Tibial artery (tissue), 4 donors: Measurements from ENCODE around the gene PAM.

Experiments used
- DNase-seq, 2 donors: peaks; one replicate each; pipeline ENCODE4 v3.0.0-alpha.2; 2019
- H3K27ac ChIP-seq, 2 donors: fragments of 200-600 bp; sonication (generic) in 1 of 2; 1 replicate in 1 of 2; 2 replicates in 1 of 2; pipeline ENCODE4 v1.5.1; 2018 to 2019; ENCODE audit warnings: mild to moderate bottlenecking in 1 of 2
- H3K27me3 ChIP-seq, 2 donors: fragments of 200-600 bp; sonication (generic) in 1 of 2; one replicate each; pipeline versions ENCODE4 v1.5.1 to v1.6.0; 2016 to 2019
- H3K36me3 ChIP-seq, 3 donors: fragments of 200-600 bp; sonication (generic) in 2 of 3; one replicate each; pipeline ENCODE4 v1.5.1; 2016 to 2019; ENCODE audit warnings: mild to moderate bottlenecking in 2 of 3
- H3K4me1 ChIP-seq, 4 donors: fragments of 200-600 bp; sonication (generic) in 2 of 4; 1 replicate in 3 of 4; 2 replicates in 1 of 4; pipeline ENCODE4 v1.5.1; 2016 to 2019
- H3K4me3 ChIP-seq, 2 donors: fragments of 200-600 bp; sonication (generic) in 1 of 2; 1 replicate in 1 of 2; 2 replicates in 1 of 2; pipeline ENCODE4 v1.5.1; 2018 to 2019; ENCODE audit warnings: mild to moderate bottlenecking in 2 of 2
- H3K9me3 ChIP-seq, 3 donors: fragments of 200-600 bp; sonication (generic) in 1 of 3; one replicate each; pipeline ENCODE4 v1.5.1; 2016 to 2019
- intact Hi-C: fragments of 100-400 bp; cut with DNase I; formaldehyde crosslinking; loops from one replicate; pipeline ENCODE4 v1.15.0; 2023; ENCODE audit warnings: low total_unique reads
- TF ChIP-seq, protein P1 (sequence below), 2 experiments: fragments of 200-600 bp in 1 of 2; fragments of 450-650 bp in 1 of 2; IDR thresholded peaks; one replicate each; pipeline ENCODE4 v1.5.1; 2017 to 2019; ENCODE audit warnings: antibody characterized with exemption in 2 of 2, mild to moderate bottlenecking in 1 of 2, moderate library complexity in 1 of 2

PAM gene

DNA sequence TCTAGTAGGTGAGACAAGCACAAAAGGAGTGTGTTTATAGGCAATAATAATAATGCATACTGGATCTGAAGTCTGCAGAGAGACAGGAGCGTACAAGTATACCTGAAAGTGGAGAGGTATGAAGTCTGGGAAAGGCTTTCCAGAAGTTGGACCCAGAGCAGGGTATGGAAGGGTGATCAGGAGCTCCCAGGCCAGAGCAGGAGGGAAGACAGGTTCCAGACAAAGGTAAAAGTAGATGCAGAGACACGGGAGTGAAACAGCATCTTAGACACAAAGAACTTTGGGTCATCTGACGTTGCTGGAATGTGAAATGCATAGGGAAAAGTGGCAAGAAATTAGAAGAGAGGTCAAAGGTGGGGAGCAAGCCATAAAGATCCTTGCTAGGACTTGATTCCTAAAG, 175.1 kb downstream of the PAM start:
- no peak for DNase-seq
- Histone ChIP-seq H3K36me3 (peaks cover 13 to 28% (median 23%) of the 10 kb centered on the region in 3 donors), H3K27me3 (no peaks in the 10 kb centered on the region), H3K4me1 (peaks cover 0 to 19% (median 3%) of the 10 kb centered on the region in 4 donors), H3K4me3 (no peak overlapping the region), H3K27ac (peak overlapping the region; percentile 55 to 71), H3K9me3 (no peaks in the 10 kb centered on the region)
- intact Hi-C loops = no loop called here
- TF ChIP-seq, protein P1, sequence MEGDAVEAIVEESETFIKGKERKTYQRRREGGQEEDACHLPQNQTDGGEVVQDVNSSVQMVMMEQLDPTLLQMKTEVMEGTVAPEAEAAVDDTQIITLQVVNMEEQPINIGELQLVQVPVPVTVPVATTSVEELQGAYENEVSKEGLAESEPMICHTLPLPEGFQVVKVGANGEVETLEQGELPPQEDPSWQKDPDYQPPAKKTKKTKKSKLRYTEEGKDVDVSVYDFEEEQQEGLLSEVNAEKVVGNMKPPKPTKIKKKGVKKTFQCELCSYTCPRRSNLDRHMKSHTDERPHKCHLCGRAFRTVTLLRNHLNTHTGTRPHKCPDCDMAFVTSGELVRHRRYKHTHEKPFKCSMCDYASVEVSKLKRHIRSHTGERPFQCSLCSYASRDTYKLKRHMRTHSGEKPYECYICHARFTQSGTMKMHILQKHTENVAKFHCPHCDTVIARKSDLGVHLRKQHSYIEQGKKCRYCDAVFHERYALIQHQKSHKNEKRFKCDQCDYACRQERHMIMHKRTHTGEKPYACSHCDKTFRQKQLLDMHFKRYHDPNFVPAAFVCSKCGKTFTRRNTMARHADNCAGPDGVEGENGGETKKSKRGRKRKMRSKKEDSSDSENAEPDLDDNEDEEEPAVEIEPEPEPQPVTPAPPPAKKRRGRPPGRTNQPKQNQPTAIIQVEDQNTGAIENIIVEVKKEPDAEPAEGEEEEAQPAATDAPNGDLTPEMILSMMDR (IDR thresholded peaks at IDR 0.05) = no peak

DNA sequence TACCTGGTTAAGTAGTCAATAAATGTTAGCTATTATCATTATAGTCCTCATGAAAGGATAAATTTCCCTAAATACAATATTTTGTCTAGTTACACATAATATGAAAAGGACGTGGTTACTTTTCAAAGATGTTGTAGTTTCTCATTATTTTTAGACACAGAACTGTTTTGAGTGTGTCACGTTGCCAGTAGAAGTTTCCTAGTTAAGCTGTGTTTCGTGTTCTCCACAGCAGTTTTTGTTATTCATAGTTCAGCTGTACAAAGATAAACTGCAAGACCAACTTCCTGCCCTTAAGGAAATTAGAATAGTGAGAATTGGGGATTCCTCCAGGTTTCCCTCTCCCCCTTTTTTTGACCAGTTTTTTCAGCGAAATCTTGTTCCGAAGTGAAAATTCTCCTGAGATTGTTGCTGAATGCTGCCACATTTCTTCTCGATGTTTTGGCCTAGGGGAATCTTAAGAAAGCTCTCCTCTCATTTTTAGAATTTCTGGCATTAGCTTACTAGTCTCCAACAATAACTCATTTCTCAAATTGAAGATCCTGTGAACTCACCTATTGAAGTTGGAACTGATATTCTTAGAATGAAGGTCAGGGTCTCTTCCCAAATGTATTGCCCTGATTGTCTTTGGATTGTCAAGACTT, 176.1 kb downstream of the PAM start:
- TF ChIP-seq, protein P1 (IDR thresholded peaks at IDR 0.05) = no peak
- Histone ChIP-seq H3K27me3 (no peaks in the 10 kb centered on the region), H3K27ac (peak overlapping the region; percentile 55 to 71), H3K4me1 (peaks cover 0 to 19% (median 3%) of the 10 kb centered on the region in 4 donors), H3K9me3 (no peaks in the 10 kb centered on the region), H3K36me3 (peaks cover 11 to 28% (median 19%) of the 10 kb centered on the region in 3 donors), H3K4me3 (peak overlapping the region in 1 of 2 donors; percentile 20)
- DNase-seq = no peak
- intact Hi-C loops = no loop called here

DNA sequence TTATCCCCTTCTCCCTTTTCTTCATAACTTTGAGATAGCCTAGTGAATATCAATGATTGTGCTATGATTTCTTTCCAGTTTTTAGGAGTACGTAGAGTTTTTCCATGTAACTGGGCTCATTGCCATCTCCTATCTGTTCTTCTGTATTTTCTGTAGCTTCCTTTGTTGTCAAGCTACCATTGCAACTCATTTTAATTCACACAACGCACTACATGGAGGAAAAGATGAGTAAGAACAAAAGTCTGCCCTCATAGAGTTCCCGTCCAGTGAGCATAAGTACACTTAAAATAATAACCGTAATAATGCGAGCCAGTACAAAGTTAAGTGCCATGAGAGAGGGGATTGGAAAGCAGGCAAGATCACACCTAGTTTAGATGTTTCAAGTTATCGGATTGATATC, 177.7 kb downstream of the PAM start:
- Histone ChIP-seq H3K36me3 (peaks cover 0 to 17% (median 8%) of the 10 kb centered on the region in 3 donors), H3K4me3 (no peak overlapping the region), H3K9me3 (no peaks in the 10 kb centered on the region), H3K27ac (no peak overlapping the region), H3K4me1 (peaks cover 0 to 19% (median 3%) of the 10 kb centered on the region in 4 donors), H3K27me3 (no peaks in the 10 kb centered on the region)
- no peak for DNase-seq
- intact Hi-C loops = no loop called here
- TF ChIP-seq, protein P1 (IDR thresholded peaks at IDR 0.05) = no peak

DNA sequence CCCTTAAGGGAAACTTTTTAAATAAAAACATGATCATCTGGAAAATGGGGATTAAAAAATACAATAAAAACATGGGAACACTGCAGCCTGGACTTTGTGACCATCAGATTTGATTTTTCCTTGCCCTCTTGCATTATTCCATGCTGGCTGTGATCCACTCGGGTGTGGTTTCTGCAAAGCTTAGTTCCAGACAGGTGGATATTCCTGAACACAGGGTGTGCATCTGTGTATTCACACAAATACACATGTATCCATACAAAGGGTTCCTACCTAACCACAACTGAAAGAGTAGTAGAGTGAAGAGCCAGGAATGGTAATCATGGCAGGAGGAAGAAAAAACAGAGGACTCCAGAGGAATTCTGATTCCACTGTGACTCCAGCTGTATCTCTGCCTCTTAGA, 178.2 kb downstream of the PAM start:
- H3K36me3 ChIP-seq = peaks cover 0 to 13% (median 8%) of the 10 kb centered on the region in 3 donors

DNA sequence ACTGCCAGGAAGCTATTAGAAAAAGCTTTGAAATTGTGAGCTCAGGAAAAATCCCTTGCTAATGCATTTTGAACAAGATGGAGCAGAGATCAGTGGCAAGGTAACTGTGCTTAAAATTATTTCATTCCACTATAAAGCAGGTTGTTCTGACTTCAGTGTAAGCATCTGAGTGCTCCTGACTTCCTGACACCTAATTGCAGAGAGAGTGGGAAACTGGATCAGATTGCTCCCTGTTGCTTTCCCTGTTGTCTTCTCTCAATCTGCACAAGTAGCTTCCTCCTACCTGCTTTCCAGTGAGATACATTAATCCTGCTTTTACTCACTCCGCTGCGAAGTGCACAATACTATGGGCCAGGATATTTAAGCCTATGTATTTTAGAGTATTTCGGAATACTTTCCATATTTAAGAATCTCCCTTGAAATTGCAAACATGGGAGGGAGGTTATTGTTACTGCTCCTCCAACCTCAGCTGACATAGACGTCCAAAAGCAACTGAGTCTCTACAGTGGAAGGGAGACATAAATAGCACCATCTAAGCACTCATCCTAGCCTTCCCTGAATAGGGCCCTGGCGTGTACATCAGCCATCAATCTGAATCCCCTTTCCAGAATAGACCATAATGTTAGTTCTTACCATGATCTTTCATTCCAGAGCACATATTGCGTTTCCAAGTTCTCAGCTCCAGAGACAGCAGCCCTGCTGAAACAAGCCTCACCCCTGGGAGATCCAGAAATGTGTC, 178.8 kb downstream of the PAM start:
- Histone ChIP-seq H3K27me3 (no peaks in the 10 kb centered on the region), H3K36me3 (peaks cover 0 to 13% (median 8%) of the 10 kb centered on the region in 3 donors), H3K27ac (no peak overlapping the region), H3K4me3 (no peak overlapping the region), H3K4me1 (peaks cover 0 to 19% (median 3%) of the 10 kb centered on the region in 4 donors), H3K9me3 (no peaks in the 10 kb centered on the region)
- TF ChIP-seq, protein P1 (IDR thresholded peaks at IDR 0.05) = no peak
- DNase-seq = no peak
- intact Hi-C loops = no loop called here

More for the DNA sequence above, 178.2 kb downstream of the PAM start:
- Histone ChIP-seq H3K4me1 (peaks cover 0 to 19% (median 3%) of the 10 kb centered on the region in 4 donors), H3K27ac (no peak overlapping the region), H3K27me3 (no peaks in the 10 kb centered on the region), H3K9me3 (no peaks in the 10 kb centered on the region), H3K4me3 (no peak overlapping the region)
- intact Hi-C loops = no loop called here
- DNase-seq = no peak
- TF ChIP-seq, protein P1 (IDR thresholded peaks at IDR 0.05) = no peak
